GM12878 (cell line): ENCODE measurements around the gene CISTR. TPM values are rescaled to one million over a fixed set of nuclear protein-coding genes. Genes with fewer than 3 reads are reported as not detected.

ENCODE experiments used
- ATAC-seq: fragments of 200-7000 bp; cut with Tn5 transposase; 3 replicates; pipeline ENCODE4 v1.9.1; 2020; ENCODE audit warnings: mild to moderate bottlenecking, moderate library complexity
- BruUV-seq: library from RNA; stranded (reverse); fragments of 400-500 nt; replicated peaks from 2 replicates; lab custom pipeline; 2021; lab: Mats Ljungman, UMichigan
- CTCF ChIA-PET: fragments of 300-600 bp; sonication (Branson Sonifier 250); formaldehyde crosslinking; extraction: SDS; loops from one replicate; lab custom pipeline; 2021; ENCODE audit warnings: inconsistent platforms; lab: Yijun Ruan, JAX
- POLR2A ChIA-PET: fragments of 350-600 bp; formaldehyde crosslinking; extraction: SDS; loops from one replicate; lab custom pipeline; 2021; ENCODE audit warnings: inconsistent platforms; lab: Charles Lee
- RAD21 ChIA-PET: fragments of 300-600 bp; sonication (Branson Sonifier 250); formaldehyde crosslinking; loops from one replicate; lab custom pipeline; 2023; ENCODE audit warnings: antibody characterized with exemption; ENCODE audit not compliant: unreplicated experiment; lab: Charles Lee
- SMC1A ChIA-PET: fragments of 300-600 bp; sonication (Branson Sonifier 250); formaldehyde crosslinking; loops from one replicate; lab custom pipeline; 2023; ENCODE audit not compliant: unreplicated experiment, uncharacterized antibody; lab: Charles Lee
- DNase-seq: peaks from one replicate; pipeline ENCODE4 v3.0.0-alpha.2; 2011; ENCODE audit warnings: low read depth, low spot score
- FAIRE-seq: peaks from 3 replicates; lab custom pipeline; 2011; peaks lifted over from hg19 to GRCh38; lab: Jason Lieb, UNC
- H2AFZ ChIP-seq: 2 replicates; pipeline ENCODE4 v1.6.0; 2011; ENCODE audit warnings: low read depth, low read length, control low read depth; ENCODE audit not compliant: control insufficient read depth
- H3K27ac ChIP-seq: 2 replicates; pipeline ENCODE4 v1.5.1; 2011; ENCODE audit warnings: control low read depth; ENCODE audit not compliant: control insufficient read depth, insufficient read depth
- H3K27me3 ChIP-seq, 2 experiments: replicated peaks in 1 of 2; 2 replicates each; pipeline versions ENCODE4 v1.6.0 to v1.6.1; 2011; ENCODE audit warnings: low read length in 1 of 2; ENCODE audit not compliant: control insufficient read depth in 2 of 2, insufficient read depth in 2 of 2
- H3K36me3 ChIP-seq, 2 experiments: 2 replicates each; pipeline ENCODE4 v1.5.1; 2011; ENCODE audit warnings: low read length in 1 of 2; ENCODE audit not compliant: control insufficient read depth in 2 of 2, insufficient read depth in 2 of 2
- H3K4me1 ChIP-seq: 2 replicates; pipeline ENCODE4 v1.6.1; 2011; ENCODE audit warnings: mild to moderate bottlenecking, low read length, moderate library complexity, mixed read lengths; ENCODE audit not compliant: control insufficient read depth, insufficient read depth
- H3K4me2 ChIP-seq: 2 replicates; pipeline ENCODE4 v1.6.0; 2011; ENCODE audit warnings: control low read depth; ENCODE audit not compliant: control insufficient read depth, insufficient read depth
- H3K4me3 ChIP-seq: fragments of 200-600 bp; sonication (generic); 2 replicates; pipeline ENCODE4 v1.5.1; 2016
- H3K79me2 ChIP-seq: 2 replicates; pipeline ENCODE4 v1.6.0; 2011; ENCODE audit warnings: low read length; ENCODE audit not compliant: control insufficient read depth, insufficient read depth
- H3K9ac ChIP-seq: 2 replicates; pipeline ENCODE4 v1.8.0; 2011; ENCODE audit warnings: low read length, control low read depth, mixed read lengths; ENCODE audit not compliant: control insufficient read depth, insufficient read depth
- H3K9me3 ChIP-seq: replicated peaks from 3 replicates; pipeline ENCODE4 v1.5.1; 2011; ENCODE audit warnings: mild to moderate bottlenecking, low read length; ENCODE audit not compliant: control insufficient read depth, insufficient read depth
- H4K20me1 ChIP-seq: 2 replicates; pipeline ENCODE4 v1.6.0; 2011; ENCODE audit not compliant: control insufficient read depth, insufficient read depth
- CHD1 ChIP-seq: IDR thresholded peaks from 2 replicates; pipeline ENCODE4 v1.6.1; 2012; ENCODE audit warnings: low read depth, low read length, improper control_type of control experiment
- FOXK2 ChIP-seq: fragments of 450-650 bp; IDR thresholded peaks from 2 replicates; pipeline ENCODE4 v1.6.1; 2017; ENCODE audit warnings: mild to moderate bottlenecking, moderate library complexity
- IRF3 ChIP-seq: fragments of 450-650 bp; IDR thresholded peaks from 2 replicates; pipeline ENCODE4 v1.6.1; 2014; ENCODE audit warnings: mild to moderate bottlenecking
- MEF2B ChIP-seq: fragments of 450-650 bp; IDR thresholded peaks from 2 replicates; pipeline ENCODE4 v1.6.1; 2018; ENCODE audit warnings: mild to moderate bottlenecking, moderate library complexity; ENCODE audit not compliant: partially characterized antibody, poor library complexity, severe bottlenecking
- NBN ChIP-seq: fragments of 450-650 bp; IDR thresholded peaks from 2 replicates; pipeline ENCODE4 v1.6.1; 2016
- PML ChIP-seq: IDR thresholded peaks from 2 replicates; pipeline ENCODE4 v1.6.1; 2012; ENCODE audit warnings: low read length, inconsistent platforms
- RELA ChIP-seq: fragments of 450-650 bp; IDR thresholded peaks from 2 replicates; pipeline ENCODE4 v1.8.0; 2014; ENCODE audit warnings: borderline replicate concordance; ENCODE audit not compliant: partially characterized antibody
- SIN3A ChIP-seq: IDR thresholded peaks from 2 replicates; pipeline ENCODE4 v1.6.1; 2012; ENCODE audit warnings: low read depth, low read length, improper control_type of control experiment
- SMARCA5 ChIP-seq: fragments of 450-650 bp; IDR thresholded peaks from 2 replicates; pipeline ENCODE4 v1.6.1; 2017; ENCODE audit warnings: mild to moderate bottlenecking
- TCF7 ChIP-seq: IDR thresholded peaks from 2 replicates; pipeline ENCODE4 v1.6.1; 2014; ENCODE audit warnings: antibody characterized with exemption, borderline replicate concordance
- ZNF622 ChIP-seq: fragments of 450-650 bp; IDR thresholded peaks from 2 replicates; pipeline ENCODE4 v1.6.1; 2017; ENCODE audit warnings: mild to moderate bottlenecking, inconsistent platforms
- ZNF687 ChIP-seq: fragments of 450-650 bp; IDR thresholded peaks from 2 replicates; pipeline ENCODE4 v1.6.1; 2017; ENCODE audit warnings: mild to moderate bottlenecking, moderate library complexity
- ZZZ3 ChIP-seq: IDR thresholded peaks from 2 replicates; pipeline ENCODE4 v1.6.1; 2011; ENCODE audit warnings: low read depth; ENCODE audit not compliant: control insufficient read depth, insufficient read length
- WGBS: methylation state at CpG from one replicate; pipeline ENCODE4 v1.1.6; 2016; ENCODE audit warnings: low lambda C conversion rate; ENCODE audit not compliant: insufficient replicate concordance, insufficient coverage; ENCODE audit errors: missing lambda C conversion rate; 5-methylcytosine and 5-hydroxymethylcytosine counted together
- in situ Hi-C: fragments of 300-500 bp; cut with MboI; formaldehyde crosslinking; loops from 9 replicates; pipeline ENCODE4 v1.14.3; 2018; ENCODE audit warnings: mixed read lengths
- intact Hi-C: fragments of 100-400 bp; cut with micrococcal nuclease; formaldehyde crosslinking; loops from one replicate; pipeline ENCODE4 v1.14.2; 2022; ENCODE audit not compliant: unreplicated experiment
- polyA plus RNA-seq, 11 experiments: library from polyadenylated mRNA; depleted of rRNA in 4 of 11; unstranded in 6 of 11; stranded (reverse) in 5 of 11; fragments of >200 nt; fragmentation: Nextera tagmentation in 4 of 11; fragmentation: Illumina TruSeq in 1 of 11; extraction: Ambion mirVana in 4 of 11; extraction: Trizol in 1 of 11; gene quantifications; 1 replicate in 1 of 11; 2 replicates in 10 of 11; pipeline versions ENCODE4 v1.2.1 to v1.2.3, GENCODE V29; 2011 to 2016; ENCODE audit warnings: inconsistent platforms in 2 of 11, missing spikeins in 2 of 11, low read depth in 1 of 11
- total RNA-seq, 4 experiments: library from RNA; depleted of rRNA in 3 of 4; stranded (reverse); fragments of >200 nt in 3 of 4; fragmentation: Illumina TruSeq in 1 of 4; extraction: Trizol in 1 of 4; gene quantifications; 2 replicates each; pipeline versions ENCODE4 v1.2.1 to v1.2.3, GENCODE V29; 2013 to 2021
- TF ChIP-seq, protein P1 (sequence below): IDR thresholded peaks from 2 replicates; pipeline ENCODE4 v1.6.1; 2011; ENCODE audit warnings: low read depth, low read length, improper control_type of control experiment, borderline replicate concordance
- TF ChIP-seq, protein P2 (sequence below): fragments of 150-350 bp; IDR thresholded peaks from 2 replicates; pipeline ENCODE4 v1.6.1; 2016; ENCODE audit warnings: low read depth, low read length

Gene CISTR
- total and polyA plus RNA-seq, 10 of the 15 experiments (the other 5 are each of a cell fraction or from before 2014, with no cell fraction given), result 0.26 TPM; not detected in 9

- ChIA-PET SMC1A (no interaction called here), CTCF (interaction anchor here (0.8 to 2.0 kb wide), 7 partner anchors 8 to 36 kb away, joined by 3 to 6 read pairs (median 3); no protein-coding TSS in a partner anchor), RAD21 (no interaction called here), POLR2A (no interaction called here)
- no peaks in the 10 kb centered on the region for H3K36me3 ChIP-seq
- ATAC-seq (no peak), FAIRE-seq (no peak), DNase-seq (no peak)
- H2AFZ ChIP-seq, result no peak overlapping the region
- H3K4me2 ChIP-seq, result no peak overlapping the region
- no TSS peak for BruUV-seq
- 71% methylated on average over 3 of the region's 3 CpGs for WGBS
- no peak overlapping the region for H3K4me3 ChIP-seq
- H3K27ac ChIP-seq, result no peak overlapping the region
- no peaks in the 10 kb centered on the region; a peak in 1 of 4 replicates for H3K27me3 ChIP-seq
- no peaks in the 10 kb centered on the region for H3K9me3 ChIP-seq
- intact Hi-C loops (no loop called here), in situ Hi-C loops (no loop called here)
- no peaks in the 10 kb centered on the region for H3K79me2 ChIP-seq
- H3K9ac ChIP-seq, result no peak overlapping the region
- H4K20me1 ChIP-seq, result no peaks in the 10 kb centered on the region
- no peaks in the 10 kb centered on the region for H3K4me1 ChIP-seq
- TF ChIP-seq NBN (no peak), RELA (no peak), TCF7 (no peak), CHD1 (no peak), IRF3 (no peak), MEF2B (no peak), ZZZ3 (no peak), SIN3A (no peak), FOXK2 (no peak), ZNF622 (no peak), ZNF687 (no peak), SMARCA5 (no peak), PML (no peak)
- TF ChIP-seq, protein P1, sequence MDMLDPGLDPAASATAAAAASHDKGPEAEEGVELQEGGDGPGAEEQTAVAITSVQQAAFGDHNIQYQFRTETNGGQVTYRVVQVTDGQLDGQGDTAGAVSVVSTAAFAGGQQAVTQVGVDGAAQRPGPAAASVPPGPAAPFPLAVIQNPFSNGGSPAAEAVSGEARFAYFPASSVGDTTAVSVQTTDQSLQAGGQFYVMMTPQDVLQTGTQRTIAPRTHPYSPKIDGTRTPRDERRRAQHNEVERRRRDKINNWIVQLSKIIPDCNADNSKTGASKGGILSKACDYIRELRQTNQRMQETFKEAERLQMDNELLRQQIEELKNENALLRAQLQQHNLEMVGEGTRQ, result no peak
- TF ChIP-seq, protein P2, sequence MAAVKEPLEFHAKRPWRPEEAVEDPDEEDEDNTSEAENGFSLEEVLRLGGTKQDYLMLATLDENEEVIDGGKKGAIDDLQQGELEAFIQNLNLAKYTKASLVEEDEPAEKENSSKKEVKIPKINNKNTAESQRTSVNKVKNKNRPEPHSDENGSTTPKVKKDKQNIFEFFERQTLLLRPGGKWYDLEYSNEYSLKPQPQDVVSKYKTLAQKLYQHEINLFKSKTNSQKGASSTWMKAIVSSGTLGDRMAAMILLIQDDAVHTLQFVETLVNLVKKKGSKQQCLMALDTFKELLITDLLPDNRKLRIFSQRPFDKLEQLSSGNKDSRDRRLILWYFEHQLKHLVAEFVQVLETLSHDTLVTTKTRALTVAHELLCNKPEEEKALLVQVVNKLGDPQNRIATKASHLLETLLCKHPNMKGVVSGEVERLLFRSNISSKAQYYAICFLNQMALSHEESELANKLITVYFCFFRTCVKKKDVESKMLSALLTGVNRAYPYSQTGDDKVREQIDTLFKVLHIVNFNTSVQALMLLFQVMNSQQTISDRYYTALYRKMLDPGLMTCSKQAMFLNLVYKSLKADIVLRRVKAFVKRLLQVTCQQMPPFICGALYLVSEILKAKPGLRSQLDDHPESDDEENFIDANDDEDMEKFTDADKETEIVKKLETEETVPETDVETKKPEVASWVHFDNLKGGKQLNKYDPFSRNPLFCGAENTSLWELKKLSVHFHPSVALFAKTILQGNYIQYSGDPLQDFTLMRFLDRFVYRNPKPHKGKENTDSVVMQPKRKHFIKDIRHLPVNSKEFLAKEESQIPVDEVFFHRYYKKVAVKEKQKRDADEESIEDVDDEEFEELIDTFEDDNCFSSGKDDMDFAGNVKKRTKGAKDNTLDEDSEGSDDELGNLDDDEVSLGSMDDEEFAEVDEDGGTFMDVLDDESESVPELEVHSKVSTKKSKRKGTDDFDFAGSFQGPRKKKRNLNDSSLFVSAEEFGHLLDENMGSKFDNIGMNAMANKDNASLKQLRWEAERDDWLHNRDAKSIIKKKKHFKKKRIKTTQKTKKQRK, result no peak
These were observed 28.5 kb upstream of the CISTR start for GRCh38 chr12:53780323-53780722.
